ENCODE measurements around the gene KCNA5. TPM values are rescaled to one million over a fixed set of nuclear protein-coding genes. Genes with fewer than 3 reads are reported as not detected.

The KCNA5 gene
- total and polyA plus RNA-seq, 2 donors (not counting 1 experiment from before 2014, with no cell fraction given) = 0.20 to 0.72 TPM

DNA sequence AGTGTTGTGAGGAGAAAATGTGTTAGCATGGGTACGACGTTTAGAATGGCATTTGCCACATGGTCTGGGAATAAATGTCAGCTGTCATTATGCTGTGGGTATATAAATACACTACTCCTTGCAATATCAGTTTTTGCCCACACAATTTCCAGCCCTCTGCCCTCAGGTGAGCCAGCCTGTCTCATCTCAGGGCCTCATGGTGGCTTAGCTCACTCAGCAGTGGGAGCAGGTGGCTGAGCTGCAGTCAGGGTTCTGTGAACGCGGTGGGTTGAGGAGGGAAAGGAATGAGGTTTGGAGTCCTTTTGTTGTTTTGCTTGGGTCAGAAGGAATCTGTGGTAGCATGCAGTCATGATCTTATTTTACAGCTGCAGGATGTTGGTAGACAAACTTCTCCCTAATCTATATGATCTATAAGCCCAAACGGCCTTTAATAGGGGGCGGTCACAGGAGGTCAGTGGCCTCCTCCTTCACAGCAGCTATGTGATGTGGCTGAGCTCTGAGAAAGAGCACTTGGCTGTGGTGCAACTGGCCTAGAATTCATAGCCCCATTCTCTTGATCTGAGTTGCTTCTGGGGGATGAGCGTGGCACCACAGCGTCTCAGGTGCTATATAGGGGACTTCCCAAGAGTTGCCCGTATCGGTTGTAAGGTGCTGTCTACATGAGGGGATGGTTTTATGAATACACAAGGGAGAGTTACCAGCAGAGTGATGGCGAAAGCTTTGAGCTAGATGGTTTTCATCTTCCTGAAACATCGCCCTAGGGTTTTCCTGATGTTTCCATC, 27.8 kb upstream of the KCNA5 start:
- no peaks in the 10 kb centered on the region for H3K4me1 ChIP-seq (ENCODE audit: control insufficient read depth in 2 of 2, insufficient read depth in 2 of 2, low read length in 2 of 2)
- H2AFZ ChIP-seq (ENCODE audit: insufficient read depth, low read depth, low read length, poor library complexity, severe bottlenecking) = no peak overlapping the region
- CTCF ChIA-PET = interaction anchor here (13.5 kb wide), 1 partner anchor 68 kb away, joined by 327 read pairs; no protein-coding TSS in a partner anchor
- peaks cover 31% of the 10 kb centered on the region for H3K27me3 Mint-ChIP-seq
- no peaks in the 10 kb centered on the region for H3K4me1 Mint-ChIP-seq
- no peak overlapping the region for H3K27ac Mint-ChIP-seq
- TF ChIP-seq, protein P1, sequence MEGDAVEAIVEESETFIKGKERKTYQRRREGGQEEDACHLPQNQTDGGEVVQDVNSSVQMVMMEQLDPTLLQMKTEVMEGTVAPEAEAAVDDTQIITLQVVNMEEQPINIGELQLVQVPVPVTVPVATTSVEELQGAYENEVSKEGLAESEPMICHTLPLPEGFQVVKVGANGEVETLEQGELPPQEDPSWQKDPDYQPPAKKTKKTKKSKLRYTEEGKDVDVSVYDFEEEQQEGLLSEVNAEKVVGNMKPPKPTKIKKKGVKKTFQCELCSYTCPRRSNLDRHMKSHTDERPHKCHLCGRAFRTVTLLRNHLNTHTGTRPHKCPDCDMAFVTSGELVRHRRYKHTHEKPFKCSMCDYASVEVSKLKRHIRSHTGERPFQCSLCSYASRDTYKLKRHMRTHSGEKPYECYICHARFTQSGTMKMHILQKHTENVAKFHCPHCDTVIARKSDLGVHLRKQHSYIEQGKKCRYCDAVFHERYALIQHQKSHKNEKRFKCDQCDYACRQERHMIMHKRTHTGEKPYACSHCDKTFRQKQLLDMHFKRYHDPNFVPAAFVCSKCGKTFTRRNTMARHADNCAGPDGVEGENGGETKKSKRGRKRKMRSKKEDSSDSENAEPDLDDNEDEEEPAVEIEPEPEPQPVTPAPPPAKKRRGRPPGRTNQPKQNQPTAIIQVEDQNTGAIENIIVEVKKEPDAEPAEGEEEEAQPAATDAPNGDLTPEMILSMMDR (IDR thresholded peaks at IDR 0.05) = no peak
- TF ChIP-seq EZH2 (IDR thresholded peaks at IDR 0.05; ENCODE audit: borderline replicate concordance, insufficient read depth, low read depth, low read length, poor library complexity, severe bottlenecking) = no peak
- no peak overlapping the region for H3K27ac ChIP-seq (ENCODE audit: low read length in 2 of 2)
- H3K9ac ChIP-seq (ENCODE audit: low read length) = no peak overlapping the region
- no peak overlapping the region for H3K4me3 ChIP-seq (ENCODE audit: control extremely low read depth in 1 of 5, extremely low read depth in 1 of 5, insufficient read depth in 1 of 5, low read depth in 2 of 5, low read length in 4 of 5)
- no peaks in the 10 kb centered on the region for H4K20me1 ChIP-seq (ENCODE audit: control insufficient read depth, insufficient read depth, low read length, poor library complexity, severe bottlenecking)
- DNase-seq = no peak
- intact Hi-C loops (cut with micrococcal nuclease) = no loop called here
- H3K4me2 ChIP-seq (replicated peaks; ENCODE audit: low read depth, low read length, poor library complexity, severe bottlenecking) = no peak overlapping the region
- peaks cover 0 to 6% (median 0%) of the 10 kb centered on the region in 4 experiments for H3K27me3 ChIP-seq (replicated peaks in 1 of 4; ENCODE audit: control extremely low read depth in 1 of 4, control insufficient read depth in 3 of 4, insufficient read depth in 4 of 4, low read length in 3 of 4)
- no peaks in the 10 kb centered on the region for H3K79me2 ChIP-seq (ENCODE audit: control insufficient read depth, insufficient read depth, low read length)
- POLR2A ChIA-PET = no interaction called here
- WGBS (ENCODE audit: insufficient coverage) = 66% methylated on average over 6 of the region's 12 CpGs
- no peak for ATAC-seq (ENCODE audit: low read depth)
- H3K36me3 ChIP-seq (replicated peaks in 1 of 2; ENCODE audit: control extremely low read depth in 1 of 2, control insufficient read depth in 1 of 2, extremely low read depth in 1 of 2, insufficient read depth in 2 of 2, low read length in 1 of 2) = no peaks in the 10 kb centered on the region
- H3K9me3 ChIP-seq (ENCODE audit: control extremely low read depth in 1 of 3, control insufficient read depth in 2 of 3, insufficient read depth in 1 of 3, low read length in 2 of 3) = no peaks in the 10 kb centered on the region
- H3K4me3 Mint-ChIP-seq = no peak overlapping the region
- no peaks in the 10 kb centered on the region for H3K9me3 Mint-ChIP-seq (ENCODE audit: insufficient read depth)

DNA sequence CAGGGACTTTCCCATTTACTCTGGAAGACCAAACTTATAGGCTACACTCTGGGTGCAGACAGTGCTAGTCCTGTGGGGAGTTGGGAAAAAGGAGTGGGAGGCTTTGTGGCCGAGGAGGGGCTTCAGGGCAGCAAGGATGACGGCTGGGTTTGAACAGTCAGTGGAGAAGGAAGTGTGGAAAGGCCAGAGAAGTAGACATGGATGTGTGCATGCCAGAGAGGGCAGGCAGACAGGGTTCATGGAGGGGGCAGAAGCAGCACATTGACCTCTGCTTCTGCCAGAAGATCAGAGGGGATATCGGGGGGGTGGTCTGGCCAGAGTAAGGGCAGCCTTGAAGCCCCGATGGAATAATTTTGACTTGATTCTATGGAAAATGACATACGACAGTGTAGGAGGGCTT, 27.2 kb upstream of the KCNA5 start:
- H3K4me3 Mint-ChIP-seq = no peak overlapping the region
- Histone ChIP-seq H3K4me3 (ENCODE audit: control extremely low read depth in 1 of 5, extremely low read depth in 1 of 5, insufficient read depth in 1 of 5, low read depth in 2 of 5, low read length in 4 of 5) (no peak overlapping the region), H4K20me1 (ENCODE audit: control insufficient read depth, insufficient read depth, low read length, poor library complexity, severe bottlenecking) (no peaks in the 10 kb centered on the region), H3K9ac (ENCODE audit: low read length) (no peak overlapping the region), H3K4me2 (replicated peaks; ENCODE audit: low read depth, low read length, poor library complexity, severe bottlenecking) (no peak overlapping the region), H3K79me2 (ENCODE audit: control insufficient read depth, insufficient read depth, low read length) (no peaks in the 10 kb centered on the region), H3K27ac (ENCODE audit: low read length in 2 of 2) (no peak overlapping the region), H3K4me1 (ENCODE audit: control insufficient read depth in 2 of 2, insufficient read depth in 2 of 2, low read length in 2 of 2) (no peaks in the 10 kb centered on the region), H3K36me3 (replicated peaks in 1 of 2; ENCODE audit: control extremely low read depth in 1 of 2, control insufficient read depth in 1 of 2, extremely low read depth in 1 of 2, insufficient read depth in 2 of 2, low read length in 1 of 2) (no peaks in the 10 kb centered on the region), H3K9me3 (ENCODE audit: control extremely low read depth in 1 of 3, control insufficient read depth in 2 of 3, insufficient read depth in 1 of 3, low read length in 2 of 3) (no peaks in the 10 kb centered on the region), H2AFZ (ENCODE audit: insufficient read depth, low read depth, low read length, poor library complexity, severe bottlenecking) (no peak overlapping the region), H3K27me3 (replicated peaks in 1 of 4; ENCODE audit: control extremely low read depth in 1 of 4, control insufficient read depth in 3 of 4, insufficient read depth in 4 of 4, low read length in 3 of 4) (peaks cover 0 to 6% (median 0%) of the 10 kb centered on the region in 4 experiments)
- WGBS (ENCODE audit: insufficient coverage) = 88% methylated on average over 5 of the region's 5 CpGs
- H3K27ac Mint-ChIP-seq = no peak overlapping the region
- H3K4me1 Mint-ChIP-seq = no peaks in the 10 kb centered on the region
- ChIA-PET CTCF (interaction anchor here (13.5 kb wide), 1 partner anchor 67 kb away, joined by 327 read pairs; no protein-coding TSS in a partner anchor), POLR2A (no interaction called here)
- DNase-seq (no peak), ATAC-seq (ENCODE audit: low read depth) (no peak)
- H3K9me3 Mint-ChIP-seq (ENCODE audit: insufficient read depth) = no peaks in the 10 kb centered on the region
- TF ChIP-seq EZH2 (IDR thresholded peaks at IDR 0.05; ENCODE audit: borderline replicate concordance, insufficient read depth, low read depth, low read length, poor library complexity, severe bottlenecking) = no peak
- TF ChIP-seq, protein P1 (IDR thresholded peaks at IDR 0.05) = no peak
- intact Hi-C loops (cut with micrococcal nuclease) = no loop called here
- H3K27me3 Mint-ChIP-seq = peaks cover 31% of the 10 kb centered on the region

All from B cell (primary cell).